ENCODE data around the gene DLG5. TPM values are rescaled to one million over a fixed set of nuclear protein-coding genes. Genes with fewer than 3 reads are reported as not detected.

The DLG5 gene
- 1 to 10 TPM; 3.2 to 3.5 TPM for total RNA-seq

GRCh38 chr10:77926566-77927401 is at the start of gene DLG5:
Gene DLG5, minus strand, starts transcription at chr10:77926755. Its CDS starts 235 bp downstream, at chr10:77926520.
- H3K9me3 Mint-ChIP-seq (ENCODE audit: insufficient read depth), result no peaks in the 10 kb centered on the region
- ATAC-seq, result peak; percentile 75
- ChIA-PET POLR2A (no interaction called here), CTCF (no interaction called here)
- H3K27ac Mint-ChIP-seq, result no peak within 1 kb of the TSS
- H3K36me3 Mint-ChIP-seq (ENCODE audit: low read depth), result no peaks in the 10 kb centered on the region
- H3K27me3 Mint-ChIP-seq (ENCODE audit: low read depth), result peaks cover 45% of the 10 kb centered on the region
- H3K4me3 Mint-ChIP-seq, result peak within 1 kb of the TSS; percentile 50
- DNase-seq, result peak; percentile 41
- peaks cover 15% of the 10 kb centered on the region for H3K4me1 Mint-ChIP-seq (ENCODE audit: low read depth)

- Mint-ChIP-seq H3K4me3 (no peak overlapping the region), H3K4me1 (ENCODE audit: low read depth) (peaks cover 11% of the 10 kb centered on the region), H3K9me3 (ENCODE audit: insufficient read depth) (no peaks in the 10 kb centered on the region), H3K27me3 (ENCODE audit: low read depth) (no peaks in the 10 kb centered on the region), H3K36me3 (ENCODE audit: low read depth) (peaks cover 43% of the 10 kb centered on the region), H3K27ac (no peak overlapping the region)
- POLR2A ChIA-PET, result no interaction called here
- ATAC-seq (no peak), DNase-seq (no peak)
- CTCF ChIA-PET, result no interaction called here
Observed at GRCh38 chr10:77975086-77975666, 48.6 kb upstream of the DLG5 start.

GRCh38 chr10:77974396-77975074 is 48.0 kb upstream of the DLG5 start:
- peaks cover 36% of the 10 kb centered on the region for H3K36me3 Mint-ChIP-seq (ENCODE audit: low read depth)
- no peak overlapping the region for H3K4me3 Mint-ChIP-seq
- DNase-seq, result no peak
- H3K4me1 Mint-ChIP-seq (ENCODE audit: low read depth), result peaks cover 11% of the 10 kb centered on the region
- no peaks in the 10 kb centered on the region for H3K27me3 Mint-ChIP-seq (ENCODE audit: low read depth)
- POLR2A ChIA-PET, result no interaction called here
- H3K27ac Mint-ChIP-seq, result no peak overlapping the region
- ATAC-seq, result no peak
- H3K9me3 Mint-ChIP-seq (ENCODE audit: insufficient read depth), result no peaks in the 10 kb centered on the region
- CTCF ChIA-PET, result interaction anchor here (1.2 kb wide), 1 partner anchor 33 kb away, joined by 3 read pairs; no protein-coding TSS in a partner anchor

GRCh38 chr10:77973276-77973675 is 46.7 kb upstream of the DLG5 start:
- no peak overlapping the region for H3K4me3 Mint-ChIP-seq
- no peaks in the 10 kb centered on the region for H3K27me3 Mint-ChIP-seq (ENCODE audit: low read depth)
- H3K36me3 Mint-ChIP-seq (ENCODE audit: low read depth), result peaks cover 32% of the 10 kb centered on the region
- ChIA-PET POLR2A (no interaction called here), CTCF (interaction anchor here (0.7 to 1.2 kb wide), 2 partner anchors 34 to 40 kb away, joined by 3 read pairs; no protein-coding TSS in a partner anchor)
- no peak overlapping the region for H3K27ac Mint-ChIP-seq
- DNase-seq (no peak), ATAC-seq (no peak)
- H3K9me3 Mint-ChIP-seq (ENCODE audit: insufficient read depth), result no peaks in the 10 kb centered on the region
- peaks cover 11% of the 10 kb centered on the region for H3K4me1 Mint-ChIP-seq (ENCODE audit: low read depth)

GRCh38 chr10:77972148-77972547 is 45.6 kb upstream of the DLG5 start:
- Mint-ChIP-seq H3K4me1 (ENCODE audit: low read depth) (peaks cover 11% of the 10 kb centered on the region), H3K36me3 (ENCODE audit: low read depth) (peaks cover 24% of the 10 kb centered on the region), H3K27ac (no peak overlapping the region), H3K4me3 (no peak overlapping the region), H3K9me3 (ENCODE audit: insufficient read depth) (no peaks in the 10 kb centered on the region), H3K27me3 (ENCODE audit: low read depth) (no peaks in the 10 kb centered on the region)
- CTCF ChIA-PET, result no interaction called here
- POLR2A ChIA-PET, result no interaction called here
- DNase-seq (no peak), ATAC-seq (no peak)

GRCh38 chr10:77971804-77972144 is 45.2 kb upstream of the DLG5 start:
- Mint-ChIP-seq H3K36me3 (ENCODE audit: low read depth) (peaks cover 21% of the 10 kb centered on the region), H3K27ac (peak overlapping the region; percentile 52), H3K9me3 (ENCODE audit: insufficient read depth) (no peaks in the 10 kb centered on the region), H3K4me1 (ENCODE audit: low read depth) (peaks cover 11% of the 10 kb centered on the region), H3K27me3 (ENCODE audit: low read depth) (no peaks in the 10 kb centered on the region), H3K4me3 (no peak overlapping the region)
- DNase-seq (no peak), ATAC-seq (no peak)
- CTCF ChIA-PET, result no interaction called here
- POLR2A ChIA-PET, result no interaction called here

GRCh38 chr10:77970869-77971803 is 44.6 kb upstream of the DLG5 start:
- Mint-ChIP-seq H3K27ac (peak overlapping the region; percentile 52), H3K36me3 (ENCODE audit: low read depth) (peaks cover 17% of the 10 kb centered on the region), H3K4me3 (no peak overlapping the region), H3K27me3 (ENCODE audit: low read depth) (no peaks in the 10 kb centered on the region), H3K9me3 (ENCODE audit: insufficient read depth) (no peaks in the 10 kb centered on the region), H3K4me1 (ENCODE audit: low read depth) (peaks cover 11% of the 10 kb centered on the region)
- ChIA-PET CTCF (no interaction called here), POLR2A (no interaction called here)
- ATAC-seq, result peak; percentile 49
- peak; percentile 49 for DNase-seq

GRCh38 chr10:77969114-77969513 is 42.6 kb upstream of the DLG5 start:
- H3K27me3 Mint-ChIP-seq (ENCODE audit: low read depth), result no peaks in the 10 kb centered on the region
- no peak overlapping the region for H3K27ac Mint-ChIP-seq
- CTCF ChIA-PET, result no interaction called here
- POLR2A ChIA-PET, result no interaction called here
- DNase-seq (no peak), ATAC-seq (no peak)
- no peaks in the 10 kb centered on the region for H3K9me3 Mint-ChIP-seq (ENCODE audit: insufficient read depth)
- peaks cover 11% of the 10 kb centered on the region for H3K4me1 Mint-ChIP-seq (ENCODE audit: low read depth)
- H3K36me3 Mint-ChIP-seq (ENCODE audit: low read depth), result peaks cover 12% of the 10 kb centered on the region
- no peak overlapping the region for H3K4me3 Mint-ChIP-seq

- no peaks in the 10 kb centered on the region for H3K27me3 Mint-ChIP-seq (ENCODE audit: low read depth)
- no peaks in the 10 kb centered on the region for H3K9me3 Mint-ChIP-seq (ENCODE audit: insufficient read depth)
- CTCF ChIA-PET, result no interaction called here
- H3K4me1 Mint-ChIP-seq (ENCODE audit: low read depth), result peaks cover 11% of the 10 kb centered on the region
- POLR2A ChIA-PET, result no interaction called here
- H3K36me3 Mint-ChIP-seq (ENCODE audit: low read depth), result peaks cover 12% of the 10 kb centered on the region
- H3K4me3 Mint-ChIP-seq, result no peak overlapping the region
- DNase-seq (no peak), ATAC-seq (no peak)
- H3K27ac Mint-ChIP-seq, result no peak overlapping the region
Observed at GRCh38 chr10:77967611-77968022, 41.1 kb upstream of the DLG5 start.

GRCh38 chr10:77965294-77965693 is 38.7 kb upstream of the DLG5 start:
- CTCF ChIA-PET, result no interaction called here
- ATAC-seq, result no peak

GRCh38 chr10:77964811-77965210 is 38.3 kb upstream of the DLG5 start:
- Mint-ChIP-seq H3K4me3 (no peak overlapping the region), H3K27ac (no peak overlapping the region), H3K27me3 (ENCODE audit: low read depth) (peaks cover 2% of the 10 kb centered on the region), H3K9me3 (ENCODE audit: insufficient read depth) (no peaks in the 10 kb centered on the region), H3K36me3 (ENCODE audit: low read depth) (no peaks in the 10 kb centered on the region), H3K4me1 (ENCODE audit: low read depth) (peaks cover 2% of the 10 kb centered on the region)
- ChIA-PET CTCF (no interaction called here), POLR2A (no interaction called here)
- DNase-seq (no peak), ATAC-seq (no peak)

More at GRCh38 chr10:77965294-77965693, 38.7 kb upstream of the DLG5 start:
- Mint-ChIP-seq H3K27ac (no peak overlapping the region), H3K4me1 (ENCODE audit: low read depth) (peaks cover 2% of the 10 kb centered on the region), H3K4me3 (no peak overlapping the region), H3K36me3 (ENCODE audit: low read depth) (no peaks in the 10 kb centered on the region), H3K27me3 (ENCODE audit: low read depth) (peaks cover 2% of the 10 kb centered on the region), H3K9me3 (ENCODE audit: insufficient read depth) (no peaks in the 10 kb centered on the region)
- POLR2A ChIA-PET, result no interaction called here
- no peak for DNase-seq

Data from activated CD8-positive, alpha-beta T cell treated with anti-CD3 and anti-CD28 coated beads, Interleukin-2, amount 10 ng/mL, durations not matched to agents 7 days and 5 days (primary cell).